OCI-LY3 (cell line): ENCODE results near the gene CAMK1D.

Source experiments
- H2AFZ ChIP-seq: fragments of 200-600, 300-600 bp; shearing (Covaris generic); 2 replicates; pipeline ENCODE4 v1.6.0; 2014; ENCODE audit warnings: antibody characterized with exemption, low read depth, low read length
- H3K27ac ChIP-seq: fragments of 200-600, 300-600 bp; sonication (generic); 2 replicates; pipeline ENCODE4 v1.5.1; 2014; ENCODE audit warnings: mild to moderate bottlenecking, low read length, moderate library complexity, mixed read lengths
- H3K27me3 ChIP-seq: fragments of 200-600, 300-600 bp; sonication (generic); 2 replicates; pipeline ENCODE4 v1.6.1; 2014; ENCODE audit warnings: low read depth, low read length, mixed read lengths
- H3K36me3 ChIP-seq: fragments of 200-600, 300-600 bp; sonication (generic); replicated peaks from 2 replicates; pipeline ENCODE3; 2014; ENCODE audit warnings: low read depth, low read length, mixed read lengths
- H3K4me1 ChIP-seq: fragments of 300-600, 200-600 bp; sonication (generic); 2 replicates; pipeline ENCODE4 v1.6.1; 2014; ENCODE audit warnings: low read length, mixed read lengths
- H3K4me2 ChIP-seq: fragments of 200-600, 300-600 bp; sonication (generic); 2 replicates; pipeline ENCODE4 v1.6.1; 2014; ENCODE audit warnings: low read length, mixed read lengths
- H3K4me3 ChIP-seq: fragments of 300-600, 200-600 bp; sonication (generic); 2 replicates; pipeline ENCODE4 v1.5.1; 2014; ENCODE audit warnings: antibody characterized with exemption, mild to moderate bottlenecking, low read length, moderate library complexity
- H3K79me2 ChIP-seq: fragments of 300-600, 200-600 bp; shearing (Covaris generic); 2 replicates; pipeline ENCODE4 v1.6.1; 2014; ENCODE audit warnings: mild to moderate bottlenecking, low read length, mixed read lengths
- H3K9ac ChIP-seq: fragments of 300-600, 200-600 bp; shearing (Covaris generic); 2 replicates; pipeline ENCODE4 v1.6.0; 2014; ENCODE audit warnings: mild to moderate bottlenecking, low read length, moderate library complexity
- H3K9me3 ChIP-seq: fragments of 200-600, 300-600 bp; shearing (Covaris generic); 2 replicates; pipeline ENCODE4 v1.6.1; 2014; ENCODE audit warnings: low read length, mixed read lengths; ENCODE audit not compliant: insufficient read depth
- H4K20me1 ChIP-seq: fragments of 200-600, 300-600 bp; sonication (generic); 2 replicates; pipeline ENCODE4 v1.6.1; 2016; ENCODE audit warnings: low read length, mixed read lengths; ENCODE audit not compliant: insufficient read depth
- CTCF ChIP-seq: fragments of 200-600, 300-600 bp; sonication (generic); IDR thresholded peaks from 2 replicates; pipeline ENCODE4 v1.5.1; 2014; ENCODE audit warnings: antibody characterized with exemption, low read length, low read depth
- EZH2phosphoT487 ChIP-seq: fragments of 200-600 bp; shearing (Covaris generic); IDR thresholded peaks from 2 replicates; pipeline ENCODE4 v1.6.1; 2018; ENCODE audit warnings: antibody characterized with exemption, mixed run types, low read depth

CAMK1D gene

DNA sequence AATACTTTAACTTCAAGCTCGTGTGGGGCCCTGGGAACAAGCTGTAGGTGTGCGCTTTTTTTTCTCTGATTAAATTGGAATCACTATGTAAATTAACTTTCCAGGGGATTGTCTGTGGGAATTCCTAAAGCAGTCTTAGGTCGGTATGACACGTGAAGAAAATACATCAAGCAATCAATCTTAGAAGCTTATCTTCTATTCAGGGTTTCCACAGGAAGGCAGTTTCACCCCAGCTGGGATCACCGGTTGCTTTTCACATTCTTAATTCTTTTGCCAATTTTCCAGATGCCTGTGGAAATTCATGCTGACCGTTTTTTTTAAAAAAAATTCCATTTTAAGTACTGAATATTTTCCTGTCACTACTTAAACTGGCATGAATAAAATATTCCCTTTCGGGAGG, 41.9 kb downstream of the CAMK1D start:
- no peak overlapping the region for H3K27ac ChIP-seq
- no peaks in the 10 kb centered on the region for H3K36me3 ChIP-seq
- H2AFZ ChIP-seq = no peak overlapping the region
- peaks cover 78% of the 10 kb centered on the region for H3K79me2 ChIP-seq
- TF ChIP-seq CTCF (no peak), EZH2phosphoT487 (no peak)
- no peaks in the 10 kb centered on the region for H3K4me1 ChIP-seq
- H3K4me3 ChIP-seq = no peak overlapping the region
- no peak overlapping the region for H3K4me2 ChIP-seq
- H4K20me1 ChIP-seq = peaks cover 76% of the 10 kb centered on the region
- H3K9me3 ChIP-seq = no peaks in the 10 kb centered on the region
- H3K27me3 ChIP-seq = no peaks in the 10 kb centered on the region
- no peak overlapping the region for H3K9ac ChIP-seq

DNA sequence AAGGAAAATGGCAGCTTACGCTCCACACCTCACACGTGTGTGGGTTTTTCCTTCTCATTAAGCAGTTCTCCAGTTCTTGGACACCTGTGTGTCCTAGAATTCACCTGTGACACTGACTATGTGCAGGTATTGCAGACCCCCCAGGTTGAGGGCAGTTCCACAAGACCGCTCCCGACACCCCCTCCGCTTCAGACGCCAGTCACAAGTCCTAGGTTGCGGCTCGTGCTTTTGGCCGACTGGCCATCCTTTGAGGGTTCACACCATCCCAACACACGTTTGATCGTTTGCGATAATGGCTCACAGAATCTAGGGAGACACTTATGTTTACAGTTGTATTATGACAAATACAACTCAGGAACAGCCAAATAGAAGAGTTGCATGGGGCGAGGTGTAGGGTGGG, 44.5 kb downstream of the CAMK1D start:
- Histone ChIP-seq H4K20me1 (peaks cover 79% of the 10 kb centered on the region), H3K27ac (no peak overlapping the region), H3K4me2 (no peak overlapping the region), H3K36me3 (no peaks in the 10 kb centered on the region), H3K27me3 (no peaks in the 10 kb centered on the region), H3K4me3 (no peak overlapping the region), H3K9me3 (no peaks in the 10 kb centered on the region), H3K79me2 (peaks cover 79% of the 10 kb centered on the region), H2AFZ (no peak overlapping the region), H3K4me1 (no peaks in the 10 kb centered on the region), H3K9ac (no peak overlapping the region)
- TF ChIP-seq EZH2phosphoT487 (no peak), CTCF (no peak)

DNA sequence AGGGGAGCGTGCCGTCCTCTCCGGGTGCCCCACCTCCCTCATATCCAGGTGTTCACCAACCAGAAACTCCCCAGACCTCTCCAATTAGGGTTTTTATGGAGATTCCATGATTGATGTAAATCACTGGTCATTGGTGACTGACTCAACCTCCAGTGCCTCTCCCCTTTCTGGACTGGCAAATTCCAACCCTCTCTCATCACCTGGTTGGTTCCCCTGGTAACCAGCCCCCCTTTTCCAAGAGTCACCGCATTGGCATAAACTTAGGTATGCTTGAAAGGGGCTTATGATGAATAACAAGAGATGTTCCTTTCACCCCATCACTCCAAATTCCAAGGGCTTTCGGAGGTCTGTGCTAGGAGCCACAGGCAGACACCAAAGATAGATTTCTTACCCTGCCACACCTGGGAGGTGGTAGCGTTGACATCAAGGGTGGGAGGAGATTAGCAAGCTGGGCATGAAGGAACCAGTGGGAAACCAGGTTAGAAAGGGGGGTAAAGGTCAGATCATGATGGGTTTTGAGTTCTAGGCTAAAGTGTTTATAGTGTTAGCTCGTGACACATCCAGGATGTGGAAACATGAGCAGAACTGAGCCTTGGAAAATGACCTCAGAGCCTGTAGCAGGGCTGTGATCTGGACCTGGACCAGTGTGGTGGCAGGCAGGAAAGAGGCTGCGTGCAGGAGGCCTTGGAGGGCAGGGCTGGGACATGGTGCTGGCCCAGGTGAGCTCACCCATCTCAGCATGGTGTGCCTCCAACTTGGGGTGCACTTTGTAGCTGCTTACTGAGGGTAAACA, 45.1 kb downstream of the CAMK1D start:
- Histone ChIP-seq H3K9ac (no peak overlapping the region), H3K27ac (no peak overlapping the region), H3K4me2 (no peak overlapping the region), H3K4me3 (no peak overlapping the region), H2AFZ (no peak overlapping the region), H4K20me1 (peaks cover 77% of the 10 kb centered on the region), H3K79me2 (peaks cover 77% of the 10 kb centered on the region), H3K27me3 (no peaks in the 10 kb centered on the region), H3K9me3 (no peaks in the 10 kb centered on the region), H3K36me3 (no peaks in the 10 kb centered on the region), H3K4me1 (no peaks in the 10 kb centered on the region)
- no peak for TF ChIP-seq EZH2phosphoT487
- TF ChIP-seq CTCF = no peak

DNA sequence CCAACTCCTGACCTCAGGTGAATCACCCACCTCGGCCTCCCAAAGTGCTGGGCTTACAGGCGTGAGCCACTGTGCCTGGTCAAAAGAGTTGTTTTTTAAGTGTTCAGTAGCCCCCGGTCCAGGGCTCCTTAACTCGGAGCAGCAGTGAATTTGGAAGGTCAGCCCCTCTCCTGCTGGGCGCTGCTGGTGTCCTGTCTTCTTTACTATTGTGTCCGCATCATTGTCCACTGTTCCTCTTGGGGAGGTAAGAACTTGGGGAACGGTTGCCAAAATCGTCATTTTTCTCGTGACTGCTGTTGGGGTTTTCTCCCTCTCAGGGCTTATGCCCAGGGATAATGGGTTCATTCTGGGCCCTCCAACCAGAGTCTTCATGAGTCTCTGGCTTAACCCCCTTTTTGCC, 46.7 kb downstream of the CAMK1D start:
- Histone ChIP-seq H2AFZ (no peak overlapping the region), H4K20me1 (peaks cover 72% of the 10 kb centered on the region), H3K4me2 (no peak overlapping the region), H3K27ac (no peak overlapping the region), H3K79me2 (peaks cover 74% of the 10 kb centered on the region), H3K9me3 (no peaks in the 10 kb centered on the region), H3K4me1 (no peaks in the 10 kb centered on the region), H3K4me3 (no peak overlapping the region), H3K27me3 (no peaks in the 10 kb centered on the region), H3K9ac (no peak overlapping the region), H3K36me3 (no peaks in the 10 kb centered on the region)
- TF ChIP-seq CTCF (no peak), EZH2phosphoT487 (no peak)
